Omental fat pad (tissue), 4 donors: Measurements from ENCODE around the gene PGAP2. TPM values are rescaled to one million over a fixed set of nuclear protein-coding genes. Genes with fewer than 3 reads are reported as not detected.

Experiments
- ATAC-seq: fragments of 150-250 bp; one replicate; pipeline ENCODE4 v1.9.1; 2016; ENCODE audit warnings: mild to moderate bottlenecking, moderate library complexity; ENCODE audit not compliant: low FRiP score
- DNase-seq: peaks from one replicate; pipeline ENCODE4 v3.0.0-alpha.2; 2019; ENCODE audit warnings: low spot score
- CTCF ChIP-seq, 3 donors: fragments of 450-650 bp; IDR thresholded peaks; one replicate each; pipeline ENCODE4 v1.5.1; 2016 to 2017; ENCODE audit warnings: antibody characterized with exemption in 3 of 3, mild to moderate bottlenecking in 3 of 3, moderate library complexity in 2 of 3
- total RNA-seq, 4 donors: library from RNA; depleted of rRNA; stranded (reverse); fragments of >200 nt; gene quantifications; one replicate each; pipeline ENCODE4 v1.1.0, GENCODE V29; 2016

PGAP2 gene
- total RNA-seq, 4 donors from 2014 or later, result 6.2 to 12.3 (median 10.2) TPM

DNA sequence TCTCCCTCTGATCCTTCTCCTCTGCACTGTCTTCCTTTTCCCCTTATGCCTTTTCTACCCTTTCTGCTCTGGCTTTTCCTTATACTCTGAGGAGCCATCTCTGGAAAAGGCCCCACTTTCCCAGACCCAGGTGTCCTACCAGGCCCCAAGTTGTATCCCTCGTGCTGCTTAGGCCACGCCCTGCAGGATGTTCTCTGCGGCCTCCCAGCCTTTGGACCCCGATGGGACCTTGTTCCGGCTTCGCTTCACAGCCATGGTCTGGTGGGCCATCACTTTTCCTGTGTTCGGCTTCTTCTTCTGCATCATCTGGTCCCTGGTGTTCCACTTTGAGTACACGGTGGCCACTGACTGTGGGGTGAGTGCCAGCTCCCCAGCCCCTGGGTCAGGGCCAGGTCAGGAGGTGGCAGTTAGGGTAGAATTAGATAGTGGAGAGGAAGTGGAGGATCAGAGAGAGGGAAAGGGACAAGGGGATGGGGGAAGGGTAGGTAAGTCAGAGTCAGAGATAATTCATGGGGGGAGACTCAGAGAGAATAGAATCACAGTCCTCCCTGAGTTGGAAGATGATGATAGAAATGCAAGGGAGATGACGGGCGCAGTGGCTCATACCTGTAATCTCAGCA, 8.9 kb downstream of the PGAP2 start:
- no peak for ATAC-seq
- DNase-seq, result no peak
- no peak for TF ChIP-seq CTCF (IDR thresholded peaks at IDR 0.05)

DNA sequence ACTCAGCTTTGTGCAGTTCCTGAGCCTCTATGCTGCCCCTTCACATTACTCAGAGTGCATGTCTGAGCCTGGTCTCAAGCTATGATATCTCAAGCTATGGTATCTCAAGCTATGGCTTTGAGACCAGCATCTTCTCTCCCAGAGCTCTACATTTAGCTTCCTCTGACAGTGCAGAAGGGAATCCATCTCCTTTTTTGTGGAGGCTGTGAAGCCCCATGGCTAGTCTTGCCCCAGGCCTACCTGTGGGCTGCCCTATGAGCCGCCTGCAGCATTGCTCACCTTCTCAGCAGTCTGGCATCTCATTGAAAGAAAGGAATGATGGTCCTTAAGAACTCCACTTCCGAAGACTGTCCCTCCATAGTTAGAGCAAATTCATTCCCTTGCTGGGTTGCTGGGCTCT, 12.6 kb downstream of the PGAP2 start:
- no peak for ATAC-seq
- DNase-seq, result no peak
- TF ChIP-seq CTCF (IDR thresholded peaks at IDR 0.05), result no peak

GRCh38 chr11:3822312-3822711, 14.0 kb downstream of the PGAP2 start:
- no peak for ATAC-seq
- no peak for TF ChIP-seq CTCF (IDR thresholded peaks at IDR 0.05)
- no peak for DNase-seq

DNA sequence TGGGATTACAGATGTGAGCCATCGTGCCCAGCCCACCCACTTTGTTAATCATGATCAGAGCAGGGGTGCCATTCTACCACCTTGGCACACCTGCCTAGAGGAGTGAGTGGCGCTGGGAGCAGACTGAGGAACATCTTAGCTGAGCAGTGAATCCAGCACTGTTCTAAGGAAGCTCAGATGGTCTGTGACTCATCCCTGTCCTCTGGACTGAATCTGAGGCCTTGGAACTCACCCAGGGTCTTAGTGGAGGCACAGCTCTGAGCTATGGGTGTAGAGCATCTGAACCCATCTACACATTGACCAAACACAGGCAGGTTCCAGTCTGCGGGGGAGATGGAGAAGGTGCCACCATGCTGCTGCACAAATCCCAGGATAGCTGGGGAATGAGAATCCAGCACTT, 14.9 kb downstream of the PGAP2 start:
- no peak for ATAC-seq
- no peak for DNase-seq
- no peak for TF ChIP-seq CTCF (IDR thresholded peaks at IDR 0.05)

GRCh38 chr11:3823762-3824506, 15.6 kb downstream of the PGAP2 start:
- no peak for TF ChIP-seq CTCF (IDR thresholded peaks at IDR 0.05)
- no peak for ATAC-seq
- DNase-seq, result no peak

GRCh38 chr11:3824714-3825472, 16.5 kb downstream of the PGAP2 start:
- ATAC-seq, result no peak
- peak in 1 of 3 donors; percentile 24 for TF ChIP-seq CTCF (IDR thresholded peaks at IDR 0.05)
- peak; percentile 55 for DNase-seq
